SK-N-SH (cell line): ENCODE results near the gene CD69. TPM values are rescaled to one million over a fixed set of nuclear protein-coding genes. Genes with fewer than 3 reads are reported as not detected.
"Not testable (repeated sequence)": the region's sequence is repeated elsewhere in the genome, so short reads cannot be mapped to it uniquely, and the experiment has no call there.

Source experiments
- CTCF ChIA-PET: fragments of 300-600, 350-600 bp; formaldehyde crosslinking; extraction: SDS; loops from one replicate; lab custom pipeline; 2021; lab: Yijun Ruan, JAX
- POLR2A ChIA-PET: fragments of 350-600 bp; sonication (Branson Sonifier 250); formaldehyde crosslinking; extraction: SDS; loops from one replicate; lab custom pipeline; 2020; ENCODE audit warnings: antibody characterized with exemption, inconsistent platforms; lab: Yijun Ruan, JAX
- DNase-seq: peaks from one replicate; pipeline ENCODE4 v3.0.0; 2012
- H2AFZ ChIP-seq: fragments of 200-600 bp; sonication (generic); 2 replicates; pipeline ENCODE4 v1.8.1; 2016; ENCODE audit warnings: antibody characterized with exemption, mild to moderate bottlenecking, low read depth
- H3F3A ChIP-seq: fragments of 200-600 bp; sonication (generic); replicated peaks from 2 replicates; pipeline ENCODE3; 2016; ENCODE audit warnings: antibody characterized with exemption, mild to moderate bottlenecking; ENCODE audit not compliant: insufficient read depth
- H3K27ac ChIP-seq, 2 experiments: fragments of 200-500 bp in 1 of 2; fragments of 200-600 bp in 1 of 2; sonication (Bioruptor generic) in 1 of 2; sonication (generic), shearing (Covaris generic) in 1 of 2; 2 replicates each; pipeline versions ENCODE4 v1.5.1 to v1.6.1; 2014 to 2016; ENCODE audit warnings: low read depth in 2 of 2, inconsistent platforms in 1 of 2, low read length in 1 of 2, mild to moderate bottlenecking in 1 of 2, mixed read lengths in 1 of 2
- H3K27me3 ChIP-seq: fragments of 200-600 bp; sonication (generic), shearing (Covaris generic); 2 replicates; pipeline ENCODE4 v1.6.1; 2016; ENCODE audit warnings: mixed run types; ENCODE audit not compliant: insufficient read depth
- H3K36me3 ChIP-seq, 2 experiments: fragments of 200-500 bp in 1 of 2; fragments of 200-600 bp in 1 of 2; sonication (Bioruptor generic) in 1 of 2; sonication (generic) in 1 of 2; replicated peaks in 1 of 2; 2 replicates each; pipeline versions ENCODE3 to v1.5.1; 2014 to 2016; ENCODE audit warnings: low read length in 1 of 2, mild to moderate bottlenecking in 1 of 2; ENCODE audit not compliant: insufficient read depth in 2 of 2, control insufficient read depth in 1 of 2
- H3K4me1 ChIP-seq, 2 experiments: fragments of 200-500 bp in 1 of 2; fragments of 200-600 bp in 1 of 2; sonication (Bioruptor generic) in 1 of 2; sonication (generic), shearing (Covaris generic) in 1 of 2; 2 replicates each; pipeline versions ENCODE4 v1.5.1 to v1.6.1; 2014 to 2016; ENCODE audit warnings: low read depth in 1 of 2, low read length in 1 of 2, mixed run types in 1 of 2; ENCODE audit not compliant: insufficient read depth in 2 of 2, control insufficient read depth in 1 of 2
- H3K4me2 ChIP-seq: fragments of 200-600 bp; sonication (generic), shearing (Covaris generic); 2 replicates; pipeline ENCODE4 v1.6.1; 2017; ENCODE audit warnings: mixed run types
- H3K4me3 ChIP-seq, 2 experiments: fragments of 200-500 bp in 1 of 2; fragments of 200-600 bp in 1 of 2; sonication (Bioruptor generic) in 1 of 2; sonication (generic), shearing (Covaris generic) in 1 of 2; 2 replicates each; pipeline versions ENCODE4 v1.5.1 to v1.8.1; 2014 to 2016; ENCODE audit warnings: low read depth in 2 of 2, inconsistent platforms in 1 of 2, low read length in 1 of 2, mild to moderate bottlenecking in 1 of 2, mixed read lengths in 1 of 2, moderate library complexity in 1 of 2
- H3K79me2 ChIP-seq: fragments of 200-600 bp; sonication (generic); 2 replicates; pipeline ENCODE4 v1.8.1; 2017; ENCODE audit warnings: mild to moderate bottlenecking; ENCODE audit not compliant: insufficient read depth
- H3K9ac ChIP-seq: fragments of 200-600 bp; sonication (generic); 2 replicates; pipeline ENCODE4 v1.6.1; 2017; ENCODE audit warnings: mixed run types
- H3K9me2 ChIP-seq: fragments of 200-600 bp; sonication (generic); 2 replicates; pipeline ENCODE4 v1.6.1; 2017; ENCODE audit warnings: mixed run types
- H3K9me3 ChIP-seq: fragments of 200-600 bp; sonication (generic); 2 replicates; pipeline ENCODE4 v1.6.1; 2017; ENCODE audit warnings: mixed run types, mild to moderate bottlenecking, moderate library complexity
- H4K20me1 ChIP-seq: fragments of 200-600 bp; sonication (generic); 2 replicates; pipeline ENCODE4 v1.6.1; 2017; ENCODE audit warnings: mild to moderate bottlenecking, mixed run types; ENCODE audit not compliant: insufficient read depth
- POLR2AphosphoS5 ChIP-seq: IDR thresholded peaks from 2 replicates; pipeline ENCODE4 v1.6.1; 2012; ENCODE audit warnings: low read depth, low read length
- RCOR1 ChIP-seq: fragments of 150-350 bp; IDR thresholded peaks from 2 replicates; pipeline ENCODE4 v1.6.1; 2017; ENCODE audit warnings: antibody characterized with exemption, low read length
- SMC3 ChIP-seq: IDR thresholded peaks from 2 replicates; pipeline ENCODE4 v1.6.1; 2012; ENCODE audit warnings: low read depth, low read length, improper control_type of control experiment
- TAF1 ChIP-seq: IDR thresholded peaks from 2 replicates; pipeline ENCODE4 v1.6.1; 2012; ENCODE audit warnings: low read depth, mild to moderate bottlenecking, low read length, moderate library complexity, borderline replicate concordance
- ZBTB33 ChIP-seq: IDR thresholded peaks from 2 replicates; pipeline ENCODE4 v1.4.0; 2012; ENCODE audit warnings: low read depth, borderline replicate concordance
- WGBS: methylation state at CpG from one replicate; pipeline ENCODE4 v1.1.6; 2017; ENCODE audit warnings: low lambda C conversion rate; 5-methylcytosine and 5-hydroxymethylcytosine counted together
- polyA plus RNA-seq, 3 experiments: library from polyadenylated mRNA; depleted of rRNA; stranded (reverse); fragments of >200 nt; gene quantifications; 2 replicates each; pipeline ENCODE4 v1.2.3, GENCODE V29; 2012

The CD69 gene
- polyA plus RNA-seq, 1 of the 3 experiments (the other 2 are of a cell fraction) = not detected

GRCh38 chr12:9739404-9740105 is 21.1 kb downstream of the CD69 start:
- POLR2A ChIA-PET = not testable (repeated sequence)
- H3K4me3 ChIP-seq = peak overlapping the region; percentile 40 to 65

GRCh38 chr12:9738905-9739304 is 21.8 kb downstream of the CD69 start:
- H3K4me2 ChIP-seq = peak overlapping the region; percentile 78; the same call in 1 of the 2 replicates
- H3K27me3 ChIP-seq = peaks cover 40% of the 10 kb centered on the region; the same call in 1 of the 2 replicates
- 52% methylated on average over 8 of the region's 14 CpGs for WGBS
- H3K36me3 ChIP-seq, H3K9me2 ChIP-seq, H3K4me3 ChIP-seq, H3K79me2 ChIP-seq, H3K27ac ChIP-seq, H3K9ac ChIP-seq, POLR2A ChIA-PET, H4K20me1 ChIP-seq, H3K4me1 ChIP-seq, DNase-seq, H3F3A ChIP-seq, H3K9me3 ChIP-seq: not testable (repeated sequence)
- CTCF ChIA-PET = interaction anchor here (4.5 kb wide), 1 partner anchor 11 kb away, joined by 30 read pairs; no protein-coding TSS in a partner anchor
- H2AFZ ChIP-seq = peak overlapping the region; percentile 83; the same call in 1 of the 2 replicates

More at GRCh38 chr12:9739404-9740105, 21.1 kb downstream of the CD69 start:
- CTCF ChIA-PET = interaction anchor here (1.0 to 4.5 kb wide), 2 partner anchors 10 to 408 kb away, joined by 3 to 30 read pairs; no protein-coding TSS in a partner anchor
- Histone ChIP-seq H3K27me3 (peaks cover 42% of the 10 kb centered on the region; the same call in 1 of the 2 replicates), H3K4me2 (peak overlapping the region; percentile 78), H2AFZ (peak overlapping the region; percentile 83)
- H4K20me1 ChIP-seq, H3K9me2 ChIP-seq, H3K9ac ChIP-seq, H3K27ac ChIP-seq, H3K4me1 ChIP-seq, DNase-seq, H3K79me2 ChIP-seq, H3K9me3 ChIP-seq, H3K36me3 ChIP-seq, H3F3A ChIP-seq: not testable (repeated sequence)
- 13% methylated on average over 13 of the region's 54 CpGs for WGBS

GRCh38 chr12:9736936-9737705 is 23.6 kb downstream of the CD69 start:
- DNase-seq = no peak
- H3K79me2 ChIP-seq = no peaks in the 10 kb centered on the region
- H4K20me1 ChIP-seq = no peaks in the 10 kb centered on the region
- H3K4me3 ChIP-seq = no peak overlapping the region
- H3K27ac ChIP-seq = no peak overlapping the region
- ChIA-PET CTCF (interaction anchor here (1.0 kb wide), 1 partner anchor 13 kb away, joined by 5 read pairs; no protein-coding TSS in a partner anchor), POLR2A (no interaction called here)
- no peaks in the 10 kb centered on the region for H3K9me3 ChIP-seq
- H2AFZ ChIP-seq = no peak overlapping the region
- WGBS = 19% methylated on average over 3 of the region's 3 CpGs
- no peaks in the 10 kb centered on the region for H3K36me3 ChIP-seq
- TF ChIP-seq TAF1 (no peak), RCOR1 (no peak), ZBTB33 (no peak), POLR2AphosphoS5 (no peak), SMC3 (no peak)
- H3K27me3 ChIP-seq = peaks cover 32% of the 10 kb centered on the region; the same call in 1 of the 2 replicates
- H3K4me1 ChIP-seq = no peaks in the 10 kb centered on the region
- no peaks in the 10 kb centered on the region for H3K9me2 ChIP-seq
- no peak overlapping the region for H3K9ac ChIP-seq
- H3K4me2 ChIP-seq = no peak overlapping the region
- H3F3A ChIP-seq = no peaks in the 10 kb centered on the region
